C4-2B (cell line): ENCODE data around the gene IRX1.

ENCODE experiments used
- CTCF ChIP-seq: fragments of 450-650 bp; conservative IDR thresholded peaks from 2 replicates; pipeline ENCODE4 v1.5.1; 2017; ENCODE audit warnings: mild to moderate bottlenecking
- ZFX ChIP-seq: fragments of 450-650 bp; IDR thresholded peaks from 2 replicates; pipeline ENCODE4 v1.6.1; 2017

- no peak for TF ChIP-seq CTCF
- no peak for TF ChIP-seq ZFX
These were observed 55.2 kb downstream of the IRX1 start for GRCh38 chr5:3650868-3651267.
